Right ventricle myocardium superior (tissue), 1 donor: Measurements from ENCODE around the gene VAMP2. TPM values are rescaled to one million over a fixed set of nuclear protein-coding genes. Genes with fewer than 3 reads are reported as not detected.

ENCODE experiments used
- ATAC-seq: fragments of 200-7000 bp; cut with Tn5 transposase; one replicate; pipeline ENCODE4 v1.9.1; 2020; ENCODE audit warnings: mild to moderate bottlenecking; ENCODE audit not compliant: poor library complexity
- DNase-seq: peaks from one replicate; pipeline ENCODE4 v3.0.0-alpha.2; 2020
- intact Hi-C: fragments of 100-400 bp; cut with DNase I; formaldehyde crosslinking; loops from one replicate; pipeline ENCODE4 v1.11.2; 2022
- long read RNA-seq: library from polyadenylated mRNA; unstranded; transcript quantifications from one replicate; pipeline ENCODE4 v2.0.0, GENCODE V29; 2021
- total RNA-seq: library from RNA; stranded (reverse); fragmentation: NEBNext Ultra II Directional; extraction: Animal tissue kit (Norgen Biotek cat#: 25700); gene quantifications from one replicate; pipeline ENCODE4 v1.2.1, GENCODE V29; 2021
- donor health status: DM: no; HTN: yes; CAD: no; lungs with severe emphysema.

VAMP2 gene
- total RNA-seq: 54.8 TPM
- long read RNA-seq, transcript VAMP2-201 (5 exons, 2,153 nt): major isoform, 54 of 72 reads
- long read RNA-seq, transcript VAMP2-204 (5 exons, 874 nt): minor isoform, 8 of 72 reads
- long read RNA-seq, partial matches to known transcripts: 8 of 72 reads
- long read RNA-seq, other reads (novel, unspliced or antisense): 0 of 72 reads

GRCh38 chr17:8162233-8162996 is at the start of gene VAMP2:
Gene VAMP2 (minus strand): TSS chr17:8162948. CDS start chr17:8162879, 69 bp downstream.
- ATAC-seq (peak; percentile 62), DNase-seq (peak; percentile 92)
- intact Hi-C loops: loop anchor here (5.0 kb wide), 1 partner anchor 40 kb away; the partner anchor contains the start of gene HES7

GRCh38 chr17:8210761-8211458 is 48.2 kb upstream of the VAMP2 start:
- intact Hi-C loops: no loop called here
- DNase-seq (no peak), ATAC-seq (peak; percentile 32)

GRCh38 chr17:8209907-8210760 is 47.4 kb upstream of the VAMP2 start, which contains the start of gene AURKB:
Gene AURKB (minus strand): TSS chr17:8210575. CDS start chr17:8210224, 351 bp downstream.
- intact Hi-C loops: no loop called here
- peak; percentile 99 for ATAC-seq
- DNase-seq: peak; percentile 94

- intact Hi-C loops: no loop called here
- DNase-seq (peak; percentile 18), ATAC-seq (no peak)
These were observed 43.8 kb upstream of the VAMP2 start for GRCh38 chr17:8206536-8206935.

- DNase-seq (peak; percentile 26), ATAC-seq (no peak)
- intact Hi-C loops: no loop called here
These were observed 42.2 kb upstream of the VAMP2 start for GRCh38 chr17:8204761-8205555.

- DNase-seq: peak; percentile 85
- intact Hi-C loops: no loop called here
- ATAC-seq: peak; percentile 55
These were observed 29.5 kb upstream of the VAMP2 start for GRCh38 chr17:8192070-8192815.

- ATAC-seq (no peak), DNase-seq (peak; percentile 34)
- intact Hi-C loops: no loop called here
These were observed 27.8 kb upstream of the VAMP2 start for GRCh38 chr17:8190506-8190905.

- peak; percentile 98 for DNase-seq
- ATAC-seq: peak; percentile 68
- intact Hi-C loops: no loop called here
These were observed 27.1 kb upstream of the VAMP2 start, which contains the start of gene BORCS6 for GRCh38 chr17:8189711-8190477. Gene BORCS6 (minus strand): TSS chr17:8190180. CDS start chr17:8190140, 40 bp downstream.

- no peak for ATAC-seq
- intact Hi-C loops: no loop called here
- peak; percentile 50 for DNase-seq
These were observed 26.4 kb upstream of the VAMP2 start for GRCh38 chr17:8189041-8189710.

GRCh38 chr17:8188263-8188839 is 25.6 kb upstream of the VAMP2 start:
- peak; percentile 42 for DNase-seq
- intact Hi-C loops: no loop called here

GRCh38 chr17:8187517-8188262 is 24.9 kb upstream of the VAMP2 start:
- peak; percentile 64 for ATAC-seq
- intact Hi-C loops: loop anchor here (2.0 kb wide), 2 partner anchors 33 to 69 kb away; partner anchors contain the start of gene ALOXE3

More at GRCh38 chr17:8188263-8188839, 25.6 kb upstream of the VAMP2 start:
- ATAC-seq: no peak

GRCh38 chr17:8186787-8187516 is 24.2 kb upstream of the VAMP2 start:
- ATAC-seq: peak; percentile 70
- intact Hi-C loops: loop anchor here (2.0 kb wide), 2 partner anchors 34 to 68 kb away; partner anchors contain the start of gene ALOXE3
- peak; percentile 94 for DNase-seq

More at GRCh38 chr17:8187517-8188262, 24.9 kb upstream of the VAMP2 start:
- peak; percentile 93 for DNase-seq

- ATAC-seq: peak; percentile 0
- DNase-seq: no peak
- intact Hi-C loops: loop anchor here (2.0 kb wide), 2 partner anchors 34 to 68 kb away; partner anchors contain the start of gene ALOXE3
These were observed 23.7 kb upstream of the VAMP2 start for GRCh38 chr17:8186446-8186786.
